Astrocyte (in vitro differentiated cells and primary cell): ENCODE data around the gene ZNF653. TPM values are rescaled to one million over a fixed set of nuclear protein-coding genes. Genes with fewer than 3 reads are reported as not detected.

Experiments used
- DNase-seq: peaks from one replicate; pipeline ENCODE4 v3.0.0-alpha.2; 2010; ENCODE audit warnings: low read depth
- FAIRE-seq: peaks from 2 replicates; lab custom pipeline; 2011; peaks lifted over from hg19 to GRCh38; lab: Jason Lieb, UNC
- H2AFZ ChIP-seq: 2 replicates; pipeline ENCODE4 v1.6.0; 2012; ENCODE audit warnings: low read depth, low read length, inconsistent platforms
- H3K27ac ChIP-seq: 2 replicates; pipeline ENCODE4 v1.5.1; 2011; ENCODE audit warnings: low read depth, low read length, inconsistent platforms
- H3K27me3 ChIP-seq: 2 replicates; pipeline ENCODE4 v1.6.0; 2011; ENCODE audit warnings: low read length, inconsistent platforms; ENCODE audit not compliant: insufficient read depth
- H3K36me3 ChIP-seq: 2 replicates; pipeline ENCODE4 v1.5.1; 2011; ENCODE audit warnings: low read length, inconsistent platforms; ENCODE audit not compliant: insufficient read depth
- H3K4me1 ChIP-seq: 2 replicates; pipeline ENCODE4 v1.5.1; 2011; ENCODE audit warnings: low read length, inconsistent platforms; ENCODE audit not compliant: insufficient read depth
- H3K4me2 ChIP-seq: 2 replicates; pipeline ENCODE4 v1.6.0; 2012; ENCODE audit warnings: low read length, inconsistent platforms
- H3K4me3 ChIP-seq: 2 replicates; pipeline ENCODE4 v1.5.1; 2011; ENCODE audit warnings: low read depth, mild to moderate bottlenecking, low read length, inconsistent platforms; ENCODE audit not compliant: insufficient read depth
- H3K79me2 ChIP-seq: 2 replicates; pipeline ENCODE4 v1.6.0; 2012; ENCODE audit warnings: mild to moderate bottlenecking, low read length, inconsistent platforms; ENCODE audit not compliant: insufficient read depth
- H3K9ac ChIP-seq: 2 replicates; pipeline ENCODE4 v1.6.0; 2012; ENCODE audit warnings: mild to moderate bottlenecking, low read length, inconsistent platforms
- H3K9me3 ChIP-seq: 2 replicates; pipeline ENCODE4 v1.5.1; 2012; ENCODE audit warnings: low read depth, mild to moderate bottlenecking, low read length, inconsistent platforms; ENCODE audit not compliant: insufficient read depth
- H4K20me1 ChIP-seq: 2 replicates; pipeline ENCODE4 v1.6.0; 2012; ENCODE audit warnings: low read length, inconsistent platforms; ENCODE audit not compliant: insufficient read depth
- H3K27ac Mint-ChIP-seq: one replicate; pipeline ENCODE4 v1.8.0; 2021; ENCODE audit warnings: mild to moderate bottlenecking, mixed read lengths; ENCODE audit not compliant: unreplicated experiment
- H3K27me3 Mint-ChIP-seq: one replicate; pipeline ENCODE4 v1.8.0; 2021; ENCODE audit warnings: low read depth, mixed read lengths; ENCODE audit not compliant: unreplicated experiment
- H3K36me3 Mint-ChIP-seq: one replicate; pipeline ENCODE4 v1.8.0; 2021; ENCODE audit warnings: low read depth, mixed read lengths; ENCODE audit not compliant: unreplicated experiment
- H3K4me1 Mint-ChIP-seq: one replicate; pipeline ENCODE4 v1.8.0; 2021; ENCODE audit warnings: low read depth, mixed read lengths; ENCODE audit not compliant: unreplicated experiment
- H3K4me3 Mint-ChIP-seq: one replicate; pipeline ENCODE4 v1.8.0; 2021; ENCODE audit warnings: mild to moderate bottlenecking, moderate library complexity, mixed read lengths; ENCODE audit not compliant: unreplicated experiment
- H3K9me3 Mint-ChIP-seq: one replicate; pipeline ENCODE4 v1.8.0; 2021; ENCODE audit warnings: mild to moderate bottlenecking, mixed read lengths; ENCODE audit not compliant: unreplicated experiment
- EZH2 ChIP-seq: IDR thresholded peaks from 2 replicates; pipeline ENCODE4 v1.6.1; 2012; ENCODE audit warnings: mild to moderate bottlenecking, low read length, inconsistent platforms; ENCODE audit not compliant: insufficient read depth
- total RNA-seq: library from RNA; stranded (reverse); gene quantifications from 2 replicates; pipeline ENCODE4 v1.2.1, GENCODE V29; 2021
- TF ChIP-seq, protein P1 (sequence below): IDR thresholded peaks from 2 replicates; pipeline ENCODE4 v1.5.1; 2011; ENCODE audit warnings: low read depth, mild to moderate bottlenecking, inconsistent platforms, low read length, moderate library complexity; ENCODE audit not compliant: insufficient read depth

ZNF653 gene
- total RNA-seq, 1 donor from 2014 or later: 7.6 TPM

DNA sequence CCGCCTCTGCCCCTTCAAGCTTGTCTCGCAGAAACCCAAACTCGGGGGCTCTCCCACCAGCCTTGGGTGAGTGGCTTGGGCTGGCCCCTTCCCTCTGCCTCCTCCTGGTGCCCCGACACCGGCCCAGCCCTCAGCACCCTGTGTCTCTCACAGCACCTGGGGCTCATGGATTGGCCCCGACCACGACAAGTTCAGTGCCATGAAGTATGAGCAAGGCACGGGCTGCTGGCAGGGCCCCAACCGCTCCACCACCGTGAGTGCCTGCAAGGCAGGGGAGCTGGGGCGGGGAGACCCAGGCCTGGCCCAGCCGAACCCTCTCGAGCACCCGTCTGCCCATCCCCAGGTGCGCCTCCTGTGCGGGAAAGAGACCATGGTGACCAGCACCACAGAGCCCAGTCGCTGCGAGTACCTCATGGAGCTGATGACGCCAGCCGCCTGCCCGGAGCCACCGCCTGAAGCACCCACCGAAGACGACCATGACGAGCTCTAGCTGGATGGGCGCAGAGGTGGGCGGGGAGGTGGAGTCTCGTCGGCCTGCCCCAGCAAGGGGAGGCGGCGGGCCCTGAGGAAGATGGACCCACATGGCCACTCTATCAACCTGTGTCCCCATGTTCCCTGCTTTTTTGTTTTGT is 56.6 kb downstream of the ZNF653 start:
- H3K4me3 ChIP-seq: no peak overlapping the region
- no peak overlapping the region for H3K4me2 ChIP-seq
- H3K4me1 ChIP-seq: no peaks in the 10 kb centered on the region
- DNase-seq: no peak
- H3K36me3 Mint-ChIP-seq: no peaks in the 10 kb centered on the region
- no peaks in the 10 kb centered on the region for H3K79me2 ChIP-seq
- FAIRE-seq: no peak
- peaks cover 2% of the 10 kb centered on the region for H3K4me1 Mint-ChIP-seq
- H3K9ac ChIP-seq: no peak overlapping the region
- H3K27ac Mint-ChIP-seq: no peak overlapping the region
- peaks cover 15% of the 10 kb centered on the region for H4K20me1 ChIP-seq
- H3K9me3 Mint-ChIP-seq: peaks cover 1% of the 10 kb centered on the region
- H3K9me3 ChIP-seq: no peaks in the 10 kb centered on the region
- no peaks in the 10 kb centered on the region for H3K27me3 ChIP-seq
- H3K36me3 ChIP-seq: no peaks in the 10 kb centered on the region
- TF ChIP-seq EZH2: no peak
- TF ChIP-seq, protein P1, sequence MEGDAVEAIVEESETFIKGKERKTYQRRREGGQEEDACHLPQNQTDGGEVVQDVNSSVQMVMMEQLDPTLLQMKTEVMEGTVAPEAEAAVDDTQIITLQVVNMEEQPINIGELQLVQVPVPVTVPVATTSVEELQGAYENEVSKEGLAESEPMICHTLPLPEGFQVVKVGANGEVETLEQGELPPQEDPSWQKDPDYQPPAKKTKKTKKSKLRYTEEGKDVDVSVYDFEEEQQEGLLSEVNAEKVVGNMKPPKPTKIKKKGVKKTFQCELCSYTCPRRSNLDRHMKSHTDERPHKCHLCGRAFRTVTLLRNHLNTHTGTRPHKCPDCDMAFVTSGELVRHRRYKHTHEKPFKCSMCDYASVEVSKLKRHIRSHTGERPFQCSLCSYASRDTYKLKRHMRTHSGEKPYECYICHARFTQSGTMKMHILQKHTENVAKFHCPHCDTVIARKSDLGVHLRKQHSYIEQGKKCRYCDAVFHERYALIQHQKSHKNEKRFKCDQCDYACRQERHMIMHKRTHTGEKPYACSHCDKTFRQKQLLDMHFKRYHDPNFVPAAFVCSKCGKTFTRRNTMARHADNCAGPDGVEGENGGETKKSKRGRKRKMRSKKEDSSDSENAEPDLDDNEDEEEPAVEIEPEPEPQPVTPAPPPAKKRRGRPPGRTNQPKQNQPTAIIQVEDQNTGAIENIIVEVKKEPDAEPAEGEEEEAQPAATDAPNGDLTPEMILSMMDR: no peak
- no peak overlapping the region for H2AFZ ChIP-seq
- H3K27me3 Mint-ChIP-seq: no peaks in the 10 kb centered on the region
- no peak overlapping the region for H3K27ac ChIP-seq
- H3K4me3 Mint-ChIP-seq: no peak overlapping the region

DNA sequence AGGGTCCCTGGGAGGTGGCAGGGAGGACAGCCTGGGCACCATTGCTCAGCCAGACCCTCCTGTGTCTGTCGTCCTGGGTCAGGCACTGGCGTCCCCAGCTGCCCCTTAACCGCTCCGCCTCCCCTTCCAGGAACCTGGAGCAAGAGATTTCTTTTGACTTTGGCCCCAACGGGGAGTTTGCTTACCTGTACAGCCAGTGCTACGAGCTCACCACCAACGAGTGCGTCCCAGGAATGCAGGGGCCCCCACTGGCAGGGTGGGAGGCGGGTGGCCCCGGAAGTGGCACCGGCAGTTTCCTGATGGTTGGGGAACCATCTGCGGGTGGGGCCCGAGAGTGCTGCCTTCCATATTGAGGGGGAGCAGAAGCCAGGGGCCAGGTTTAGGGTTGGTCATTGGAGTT is 57.2 kb downstream of the ZNF653 start:
- Mint-ChIP-seq H3K36me3 (no peaks in the 10 kb centered on the region), H3K4me1 (peaks cover 2% of the 10 kb centered on the region), H3K9me3 (peaks cover 1% of the 10 kb centered on the region), H3K27ac (no peak overlapping the region), H3K27me3 (no peaks in the 10 kb centered on the region), H3K4me3 (no peak overlapping the region)
- no peak overlapping the region for H3K9ac ChIP-seq
- H3K4me1 ChIP-seq: no peaks in the 10 kb centered on the region
- no peaks in the 10 kb centered on the region for H3K9me3 ChIP-seq
- peaks cover 17% of the 10 kb centered on the region for H4K20me1 ChIP-seq
- H3K4me3 ChIP-seq: no peak overlapping the region
- H3K4me2 ChIP-seq: no peak overlapping the region
- DNase-seq: no peak
- TF ChIP-seq, protein P1: no peak
- no peak for TF ChIP-seq EZH2
- no peaks in the 10 kb centered on the region for H3K36me3 ChIP-seq
- H3K27me3 ChIP-seq: no peaks in the 10 kb centered on the region
- no peak overlapping the region for H2AFZ ChIP-seq
- no peaks in the 10 kb centered on the region for H3K79me2 ChIP-seq
- FAIRE-seq: no peak
- no peak overlapping the region for H3K27ac ChIP-seq
